ENCODE results near the gene STIM1.

- TF ChIP-seq, protein P1, sequence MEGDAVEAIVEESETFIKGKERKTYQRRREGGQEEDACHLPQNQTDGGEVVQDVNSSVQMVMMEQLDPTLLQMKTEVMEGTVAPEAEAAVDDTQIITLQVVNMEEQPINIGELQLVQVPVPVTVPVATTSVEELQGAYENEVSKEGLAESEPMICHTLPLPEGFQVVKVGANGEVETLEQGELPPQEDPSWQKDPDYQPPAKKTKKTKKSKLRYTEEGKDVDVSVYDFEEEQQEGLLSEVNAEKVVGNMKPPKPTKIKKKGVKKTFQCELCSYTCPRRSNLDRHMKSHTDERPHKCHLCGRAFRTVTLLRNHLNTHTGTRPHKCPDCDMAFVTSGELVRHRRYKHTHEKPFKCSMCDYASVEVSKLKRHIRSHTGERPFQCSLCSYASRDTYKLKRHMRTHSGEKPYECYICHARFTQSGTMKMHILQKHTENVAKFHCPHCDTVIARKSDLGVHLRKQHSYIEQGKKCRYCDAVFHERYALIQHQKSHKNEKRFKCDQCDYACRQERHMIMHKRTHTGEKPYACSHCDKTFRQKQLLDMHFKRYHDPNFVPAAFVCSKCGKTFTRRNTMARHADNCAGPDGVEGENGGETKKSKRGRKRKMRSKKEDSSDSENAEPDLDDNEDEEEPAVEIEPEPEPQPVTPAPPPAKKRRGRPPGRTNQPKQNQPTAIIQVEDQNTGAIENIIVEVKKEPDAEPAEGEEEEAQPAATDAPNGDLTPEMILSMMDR (IDR thresholded peaks at IDR 0.05): no peak
- no peak for TF ChIP-seq POLR2A (IDR thresholded peaks at IDR 0.05)
Measured at GRCh38 chr11:4134806-4135205, 279.3 kb downstream of the STIM1 start.

All from Peyer's patch (tissue), 4 donors.